ENCODE data around the gene SIRT5. TPM values are rescaled to one million over a fixed set of nuclear protein-coding genes. Genes with fewer than 3 reads are reported as not detected.

SIRT5 gene
- total RNA-seq, 1 donor from 2014 or later: 9.7 TPM

GRCh38 chr6:13554929-13555333, 19.5 kb upstream of the SIRT5 start:
- DNase-seq: peak; percentile 65

GRCh38 chr6:13557841-13558240, 16.6 kb upstream of the SIRT5 start:
- DNase-seq: no peak

- no peak for DNase-seq
These were observed 15.7 kb upstream of the SIRT5 start for GRCh38 chr6:13558718-13559117.

- DNase-seq: peak; percentile 12
These were observed 15.2 kb upstream of the SIRT5 start for GRCh38 chr6:13559251-13559650.

- DNase-seq: no peak
These were observed 14.3 kb upstream of the SIRT5 start for GRCh38 chr6:13559968-13560650.

GRCh38 chr6:13560651-13561044, 13.8 kb upstream of the SIRT5 start:
- no peak for DNase-seq

- no peak for DNase-seq
These were observed 12.7 kb upstream of the SIRT5 start for GRCh38 chr6:13561624-13562267.

GRCh38 chr6:13563009-13563408, 11.4 kb upstream of the SIRT5 start:
- no peak for DNase-seq

GRCh38 chr6:13565921-13566320, 8.5 kb upstream of the SIRT5 start:
- no peak for DNase-seq

GRCh38 chr6:13566500-13566899, 7.9 kb upstream of the SIRT5 start:
- no peak for DNase-seq

GRCh38 chr6:13568970-13569369, 5.4 kb upstream of the SIRT5 start:
- DNase-seq: no peak

GRCh38 chr6:13572240-13572639, 2.2 kb upstream of the SIRT5 start:
- no peak for DNase-seq

- no peak for DNase-seq
These were observed 1.3 kb upstream of the SIRT5 start for GRCh38 chr6:13572951-13573654.

GRCh38 chr6:13573669-13574110, 711 bp upstream of the SIRT5 start:
- peak; percentile 55 for DNase-seq

- DNase-seq: peak; percentile 95
These were observed 241 bp upstream of the SIRT5 start for GRCh38 chr6:13574149-13574570.

- no peak for DNase-seq
These were observed 975 bp downstream of the SIRT5 start for GRCh38 chr6:13575377-13575775.

- DNase-seq: no peak
These were observed 1.6 kb downstream of the SIRT5 start for GRCh38 chr6:13576017-13576416.

- DNase-seq: no peak
These were observed 3.5 kb downstream of the SIRT5 start for GRCh38 chr6:13577926-13578325.

GRCh38 chr6:13579911-13580310, 5.5 kb downstream of the SIRT5 start:
- no peak for DNase-seq

GRCh38 chr6:13581700-13582229, 7.4 kb downstream of the SIRT5 start:
- no peak for DNase-seq

GRCh38 chr6:13586603-13587542, 12.5 kb downstream of the SIRT5 start:
- DNase-seq: no peak

GRCh38 chr6:13589801-13590200, 15.4 kb downstream of the SIRT5 start:
- no peak for DNase-seq

All from dermis blood vessel endothelial cell (primary cell).